ENCODE data around the gene PHF2. TPM values are rescaled to one million over a fixed set of nuclear protein-coding genes. Genes with fewer than 3 reads are reported as not detected.

Gene PHF2
- total and polyA plus RNA-seq, 2 of the 8 experiments (the other 6 are each of a cell fraction or from before 2014, with no cell fraction given): 3.4 to 9.4 TPM

- ChIA-PET POLR2A (ENCODE audit: partially characterized antibody) (no interaction called here), CTCF (ENCODE audit: partially characterized antibody) (interaction anchor here (1.5 to 2.5 kb wide), 2 partner anchors 11 to 37 kb away, joined by 4 to 11 read pairs; no protein-coding TSS in a partner anchor)
- WGBS, 2 experiments (ENCODE audit: extremely low coverage in 1 of 2, insufficient coverage in 1 of 2, insufficient read length in 1 of 2, insufficient replicate concordance in 2 of 2, low coverage in 1 of 2, low lambda C conversion rate in 2 of 2, missing lambda C conversion rate in 1 of 2): 73% methylated on average over 4 of the region's 4 CpGs; no CpG with 5 or more reads in 1 of the 2 experiments
- no peak overlapping the region for H4K8ac ChIP-seq (ENCODE audit: extremely low read depth, insufficient read depth, low read length)
- no peak overlapping the region for H3K9ac ChIP-seq (replicated peaks in 1 of 4; ENCODE audit: extremely low read depth in 1 of 4, low read depth in 3 of 4, low read length in 3 of 4)
- no peak overlapping the region for H3K23ac ChIP-seq (ENCODE audit: insufficient read length)
- H2BK15ac ChIP-seq (ENCODE audit: low read length): no peak overlapping the region
- peaks cover 2 to 3% of the 10 kb centered on the region in 2 experiments for H4K20me1 ChIP-seq (replicated peaks in 1 of 2; ENCODE audit: control insufficient read depth in 1 of 2, insufficient read depth in 2 of 2, low read length in 2 of 2)
- FAIRE-seq (no peak), DNase-seq (ENCODE audit: low read depth in 1 of 2, low spot score in 2 of 2) (no peak)
- peaks cover 8 to 47% (median 19%) of the 10 kb centered on the region in 4 experiments; a peak in 7 of 8 replicates for H3K36me3 ChIP-seq (ENCODE audit: control insufficient read depth in 2 of 4, insufficient read depth in 4 of 4, low read length in 3 of 4)
- peaks cover 0 to 1% (median 0%) of the 10 kb centered on the region in 4 experiments; a peak in 2 of 7 replicates for H3K4me1 ChIP-seq (replicated peaks in 1 of 4; ENCODE audit: control insufficient read depth in 3 of 4, insufficient read depth in 4 of 4, low read length in 3 of 4)
- H3K14ac ChIP-seq (ENCODE audit: insufficient read length): no peak overlapping the region
- H3K18ac ChIP-seq (ENCODE audit: extremely low read depth, low read length): no peak overlapping the region
- no peaks in the 10 kb centered on the region for H3K79me1 ChIP-seq (ENCODE audit: low read depth, low read length)
- H3K4ac ChIP-seq (replicated peaks; ENCODE audit: insufficient read length, low read depth, low read length): no peak overlapping the region
- no peaks in the 10 kb centered on the region for H3K79me2 ChIP-seq (ENCODE audit: control insufficient read depth in 1 of 2, insufficient read depth in 2 of 2, low read length in 2 of 2)
- TF ChIP-seq NANOG (IDR thresholded peaks at IDR 0.05; ENCODE audit: insufficient read depth, low read depth, low read length, poor library complexity, severe bottlenecking) (peak; percentile 78), SIRT6 (IDR thresholded peaks at IDR 0.05; ENCODE audit: low read length) (no peak)
- no peak overlapping the region for H2BK120ac ChIP-seq (replicated peaks; ENCODE audit: low read depth, low read length)
- H2BK12ac ChIP-seq (ENCODE audit: low read depth, low read length): no peak overlapping the region
- H3K9me3 ChIP-seq (ENCODE audit: insufficient read depth in 2 of 2, low read depth in 1 of 2, low read length in 1 of 2): no peaks in the 10 kb centered on the region
- no peaks in the 10 kb centered on the region; the same call in 1 of the 2 replicates for H3K23me2 ChIP-seq (ENCODE audit: low read depth, low read length)
- no peak overlapping the region for H4K91ac ChIP-seq (replicated peaks; ENCODE audit: insufficient read length, low read length)
- no peak overlapping the region for H2BK5ac ChIP-seq (ENCODE audit: low read depth, low read length)
- no peaks in the 10 kb centered on the region for H3K27me3 ChIP-seq (replicated peaks in 1 of 4; ENCODE audit: control insufficient read depth in 3 of 4, extremely low read depth in 1 of 4, insufficient read depth in 3 of 4, low read length in 3 of 4)
- H2AK5ac ChIP-seq (ENCODE audit: low read depth, low read length): no peak overlapping the region
- H4K5ac ChIP-seq (ENCODE audit: insufficient read length, low read depth, low read length): no peak overlapping the region
- no peak overlapping the region for H2BK20ac ChIP-seq (ENCODE audit: low read length)
- H3K56ac ChIP-seq (replicated peaks; ENCODE audit: insufficient read length, low read depth, low read length): no peak overlapping the region
- H3K4me2 ChIP-seq (ENCODE audit: insufficient read depth in 1 of 2, low read depth in 2 of 2, low read length in 2 of 2): no peak overlapping the region
- H3K4me3 ChIP-seq (ENCODE audit: extremely low read depth in 1 of 4, insufficient read depth in 2 of 4, low read depth in 3 of 4, low read length in 4 of 4): no peak overlapping the region
- H3K27ac ChIP-seq (ENCODE audit: low read depth, low read length): no peak overlapping the region
- H2AFZ ChIP-seq (ENCODE audit: low read length): no peak overlapping the region
Measured at GRCh38 chr9:93555370-93555769, 21.0 kb upstream of the PHF2 start.

All from H1 (cell line).